Endodermal cell (in vitro differentiated cells): Measurements from ENCODE around the gene CYREN. TPM values are rescaled to one million over a fixed set of nuclear protein-coding genes. Genes with fewer than 3 reads are reported as not detected.

ENCODE experiments used
- DNase-seq: peaks from one replicate; pipeline ENCODE4 v3.0.0-alpha.2; 2017
- H3K27ac ChIP-seq: 2 replicates; pipeline ENCODE4 v1.5.1; 2013; ENCODE audit warnings: mild to moderate bottlenecking, low read depth, low read length, moderate library complexity
- H3K27me3 ChIP-seq: 2 replicates; pipeline ENCODE4 v1.6.1; 2013; ENCODE audit warnings: mild to moderate bottlenecking, low read length, moderate library complexity; ENCODE audit not compliant: insufficient read depth, control insufficient read depth, poor library complexity, severe bottlenecking
- H3K36me3 ChIP-seq: 2 replicates; pipeline ENCODE4 v1.7.0; 2013; ENCODE audit warnings: mild to moderate bottlenecking, low read length, moderate library complexity; ENCODE audit not compliant: control insufficient read depth, insufficient read depth
- H3K4me1 ChIP-seq: one replicate; pipeline ENCODE4 v1.7.0; 2013; ENCODE audit warnings: low read length; ENCODE audit not compliant: control insufficient read depth, insufficient read depth
- H3K4me3 ChIP-seq: 2 replicates; pipeline ENCODE4 v1.5.1; 2013; ENCODE audit warnings: mild to moderate bottlenecking, low read length, moderate library complexity
- H3K9ac ChIP-seq: 2 replicates; pipeline ENCODE4 v1.6.1; 2013; ENCODE audit warnings: mild to moderate bottlenecking, low read length, moderate library complexity; ENCODE audit not compliant: poor library complexity, severe bottlenecking; ENCODE audit errors: extremely low read depth
- H3K9me3 ChIP-seq: 2 replicates; pipeline ENCODE4 v1.6.1; 2013; ENCODE audit warnings: mild to moderate bottlenecking, low read length, moderate library complexity; ENCODE audit not compliant: control insufficient read depth
- H3K27ac Mint-ChIP-seq: 2 replicates; pipeline ENCODE4 v1.8.0; 2020; ENCODE audit warnings: mixed read lengths
- H3K27me3 Mint-ChIP-seq: 2 replicates; pipeline ENCODE4 v1.8.0; 2021; ENCODE audit warnings: mild to moderate bottlenecking, mixed read lengths; ENCODE audit not compliant: insufficient read depth
- H3K36me3 Mint-ChIP-seq: 2 replicates; pipeline ENCODE4 v1.8.0; 2020; ENCODE audit warnings: low read depth, mixed read lengths
- H3K4me1 Mint-ChIP-seq: 2 replicates; pipeline ENCODE4 v1.8.0; 2020; ENCODE audit warnings: mixed read lengths
- H3K4me3 Mint-ChIP-seq: 2 replicates; pipeline ENCODE4 v1.8.0; 2020; ENCODE audit warnings: mild to moderate bottlenecking, moderate library complexity, mixed read lengths
- H3K9me3 Mint-ChIP-seq: 2 replicates; pipeline ENCODE4 v1.8.0; 2020; ENCODE audit warnings: mild to moderate bottlenecking, mixed read lengths
- WGBS, 2 experiments: methylation state at CpG; one replicate each; pipeline versions ENCODE4 v1.1.5 to v1.1.7; 2013; ENCODE audit warnings: missing lambda C conversion rate in 2 of 2, mixed read lengths in 1 of 2; ENCODE audit not compliant: insufficient coverage in 1 of 2, insufficient read length in 1 of 2; 5-methylcytosine and 5-hydroxymethylcytosine counted together
- total RNA-seq, 2 donors: library from RNA; stranded (reverse); fragmentation: NEBNext Ultra II Directional in 1 of 2; extraction: Animal tissue kit (Norgen Biotek cat#: 25700) in 1 of 2; gene quantifications; 2 replicates in 1 of 2; 3 replicates in 1 of 2; pipeline ENCODE4 v1.2.1, GENCODE V29; 2021
- TF ChIP-seq, protein P1 (sequence below): fragments of 200-600 bp; sonication (generic); conservative IDR thresholded peaks from 2 replicates; pipeline ENCODE4 v1.5.0; 2021; ENCODE audit warnings: antibody characterized with exemption, mild to moderate bottlenecking

Gene CYREN
- total RNA-seq, 2 donors from 2014 or later: 60.6 to 67.8 TPM

DNA sequence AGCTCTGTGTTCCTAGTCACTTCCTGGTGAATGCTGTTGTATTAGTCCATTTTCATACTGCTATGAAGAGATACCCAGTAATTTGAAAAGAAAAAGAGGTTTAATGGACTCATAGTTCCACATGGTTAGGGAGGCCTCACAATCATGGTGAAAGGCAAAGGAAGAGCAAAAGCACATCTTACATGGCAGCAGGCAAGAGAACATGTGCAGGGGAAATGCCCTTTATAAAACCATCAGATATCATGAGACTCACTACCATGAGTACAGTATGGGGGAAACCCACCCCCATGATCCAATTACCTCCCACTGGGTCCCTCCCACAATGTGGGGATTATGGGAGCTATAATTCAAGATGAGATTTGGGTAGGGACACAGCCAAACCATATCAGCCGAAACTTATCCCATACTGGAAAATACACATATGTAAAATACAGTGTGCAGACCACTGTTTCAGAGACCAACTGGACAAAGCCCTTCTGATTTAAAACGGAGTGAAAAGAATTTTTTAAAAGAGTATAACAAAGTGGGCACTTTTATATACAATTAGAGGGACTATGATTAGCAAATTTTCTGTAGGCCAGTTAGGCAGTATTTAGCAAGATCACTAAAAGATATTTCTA lies 8.0 kb downstream of the CYREN start:
- peaks cover 4% of the 10 kb centered on the region for H3K4me1 ChIP-seq
- H3K9me3 Mint-ChIP-seq: peaks cover 21% of the 10 kb centered on the region
- H3K4me3 ChIP-seq: no peak overlapping the region
- H3K36me3 Mint-ChIP-seq: peaks cover 80% of the 10 kb centered on the region
- 88% methylated on average over 2 of the region's 2 CpGs; no CpG with 5 or more reads in 1 of the 2 experiments for WGBS, 2 experiments
- no peak for DNase-seq
- TF ChIP-seq, protein P1, sequence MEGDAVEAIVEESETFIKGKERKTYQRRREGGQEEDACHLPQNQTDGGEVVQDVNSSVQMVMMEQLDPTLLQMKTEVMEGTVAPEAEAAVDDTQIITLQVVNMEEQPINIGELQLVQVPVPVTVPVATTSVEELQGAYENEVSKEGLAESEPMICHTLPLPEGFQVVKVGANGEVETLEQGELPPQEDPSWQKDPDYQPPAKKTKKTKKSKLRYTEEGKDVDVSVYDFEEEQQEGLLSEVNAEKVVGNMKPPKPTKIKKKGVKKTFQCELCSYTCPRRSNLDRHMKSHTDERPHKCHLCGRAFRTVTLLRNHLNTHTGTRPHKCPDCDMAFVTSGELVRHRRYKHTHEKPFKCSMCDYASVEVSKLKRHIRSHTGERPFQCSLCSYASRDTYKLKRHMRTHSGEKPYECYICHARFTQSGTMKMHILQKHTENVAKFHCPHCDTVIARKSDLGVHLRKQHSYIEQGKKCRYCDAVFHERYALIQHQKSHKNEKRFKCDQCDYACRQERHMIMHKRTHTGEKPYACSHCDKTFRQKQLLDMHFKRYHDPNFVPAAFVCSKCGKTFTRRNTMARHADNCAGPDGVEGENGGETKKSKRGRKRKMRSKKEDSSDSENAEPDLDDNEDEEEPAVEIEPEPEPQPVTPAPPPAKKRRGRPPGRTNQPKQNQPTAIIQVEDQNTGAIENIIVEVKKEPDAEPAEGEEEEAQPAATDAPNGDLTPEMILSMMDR: no peak
- H3K27ac ChIP-seq: no peak overlapping the region
- H3K9me3 ChIP-seq: peaks cover 18% of the 10 kb centered on the region
- no peaks in the 10 kb centered on the region for H3K27me3 ChIP-seq
- no peak overlapping the region for H3K4me3 Mint-ChIP-seq
- H3K4me1 Mint-ChIP-seq: peaks cover 16% of the 10 kb centered on the region
- no peak overlapping the region for H3K27ac Mint-ChIP-seq
- no peaks in the 10 kb centered on the region for H3K27me3 Mint-ChIP-seq
- H3K36me3 ChIP-seq: peaks cover 35% of the 10 kb centered on the region
- no peak overlapping the region for H3K9ac ChIP-seq

DNA sequence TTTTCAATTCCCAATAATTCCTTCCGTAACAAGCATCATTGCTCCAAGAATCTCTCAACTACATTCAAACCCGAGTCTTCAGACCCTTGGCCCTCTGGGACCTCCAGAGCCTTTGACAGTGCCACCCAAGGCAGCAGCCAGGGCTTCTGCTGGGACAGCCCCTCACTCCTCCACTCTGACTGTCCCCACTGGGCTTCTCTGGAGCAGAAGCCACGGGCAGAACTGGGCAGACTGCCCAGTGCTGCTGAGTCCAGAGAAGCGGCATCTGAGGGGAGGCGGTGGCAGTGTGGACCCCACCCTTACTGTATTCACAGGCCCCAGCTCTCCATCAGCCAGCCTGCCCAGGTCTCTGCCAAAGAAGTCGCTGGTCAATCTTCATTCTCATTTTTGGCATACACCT lies 8.8 kb downstream of the CYREN start:
- Mint-ChIP-seq H3K27me3 (no peaks in the 10 kb centered on the region), H3K4me3 (no peak overlapping the region), H3K36me3 (peaks cover 82% of the 10 kb centered on the region), H3K4me1 (peaks cover 16% of the 10 kb centered on the region), H3K9me3 (peaks cover 29% of the 10 kb centered on the region), H3K27ac (no peak overlapping the region)
- Histone ChIP-seq H3K4me3 (no peak overlapping the region), H3K9me3 (peaks cover 26% of the 10 kb centered on the region), H3K9ac (no peak overlapping the region), H3K27ac (no peak overlapping the region), H3K27me3 (no peaks in the 10 kb centered on the region), H3K4me1 (peaks cover 4% of the 10 kb centered on the region), H3K36me3 (peaks cover 27% of the 10 kb centered on the region)
- 95 to 98% methylated on average over 5 to 6 of the region's 6 CpGs for WGBS, 2 experiments
- no peak for DNase-seq
- TF ChIP-seq, protein P1: no peak

DNA sequence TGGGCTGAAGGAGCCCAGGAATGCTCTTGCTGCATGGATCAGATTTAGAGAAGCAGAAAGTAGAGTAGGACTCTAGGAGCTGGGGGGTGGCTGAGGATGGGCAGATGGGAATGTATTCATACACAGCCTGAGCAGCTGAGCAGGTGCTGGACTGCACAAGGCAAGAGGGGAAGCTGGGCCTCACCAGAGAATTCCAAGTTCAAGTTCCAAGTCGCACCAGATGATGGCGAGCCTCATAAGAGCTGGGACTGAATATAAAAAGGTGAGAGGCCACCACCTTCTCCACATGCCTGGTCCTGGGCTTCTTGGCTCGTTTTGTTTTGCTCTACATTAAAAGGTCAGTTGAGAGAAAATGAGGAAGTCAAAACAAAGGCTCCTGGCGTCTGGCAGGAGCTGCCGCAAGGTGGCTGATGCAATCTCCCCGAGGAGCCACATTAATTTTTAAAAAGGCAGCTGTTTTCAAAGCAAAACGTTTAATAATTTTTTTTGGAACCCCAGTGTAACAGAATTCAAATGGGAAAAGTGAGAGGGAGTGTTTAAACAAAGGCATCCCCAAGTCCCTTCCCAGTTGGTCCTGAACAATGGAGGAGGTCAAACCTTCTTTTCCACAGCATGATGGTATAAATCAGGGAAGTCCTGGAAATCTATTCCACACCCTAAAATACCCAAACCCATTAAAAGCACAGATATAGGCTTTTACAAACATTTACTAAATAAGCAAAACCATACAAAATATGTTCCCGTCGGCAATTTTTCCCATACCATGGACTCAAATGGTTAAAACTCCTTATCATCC lies 9.5 kb downstream of the CYREN start:
- peaks cover 82% of the 10 kb centered on the region for H3K36me3 Mint-ChIP-seq
- no peaks in the 10 kb centered on the region for H3K27me3 Mint-ChIP-seq
- Histone ChIP-seq H3K4me1 (peaks cover 4% of the 10 kb centered on the region), H3K27ac (peak overlapping the region; percentile 42), H3K9ac (no peak overlapping the region), H3K36me3 (peaks cover 21% of the 10 kb centered on the region), H3K4me3 (no peak overlapping the region), H3K27me3 (no peaks in the 10 kb centered on the region), H3K9me3 (peaks cover 32% of the 10 kb centered on the region)
- TF ChIP-seq, protein P1: no peak
- peak overlapping the region; percentile 19 for H3K27ac Mint-ChIP-seq
- peaks cover 35% of the 10 kb centered on the region for H3K9me3 Mint-ChIP-seq
- no peak for DNase-seq
- H3K4me1 Mint-ChIP-seq: peaks cover 16% of the 10 kb centered on the region
- 79 to 81% methylated on average over 7 to 9 of the region's 9 CpGs for WGBS, 2 experiments
- no peak overlapping the region for H3K4me3 Mint-ChIP-seq
